HG02852 (cell line): Measurements from ENCODE around the gene GAMT.

Experiments
- ATAC-seq: cut with Tn5 transposase; IDR thresholded peaks from one replicate; pipeline ENCODE4 v1.9.1; 2021; ENCODE audit warnings: mild to moderate bottlenecking, moderate library complexity; ENCODE audit not compliant: unreplicated experiment

GAMT gene

DNA sequence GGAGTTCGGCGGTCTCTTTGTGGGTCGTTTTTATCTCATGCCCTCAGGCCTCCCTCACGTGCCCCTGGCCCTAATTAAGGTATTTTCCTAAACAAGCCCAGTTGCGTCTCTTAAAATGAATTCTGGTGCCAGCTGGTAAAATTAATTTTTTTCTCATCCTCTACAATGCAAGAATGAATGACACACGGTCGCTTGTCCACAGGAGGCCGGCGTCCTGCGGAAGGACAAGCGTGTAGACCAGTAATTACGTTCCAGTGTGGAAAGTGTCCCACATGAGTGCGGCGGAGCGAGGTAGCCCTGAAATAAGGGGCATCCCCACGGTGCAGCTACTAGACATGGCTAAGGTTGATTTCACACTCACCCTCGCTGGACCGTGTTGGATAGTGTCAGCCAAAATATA, 52.1 kb downstream of the GAMT start:
- no peak for ATAC-seq
